ENCODE data around the gene WSB1. TPM values are rescaled to one million over a fixed set of nuclear protein-coding genes. Genes with fewer than 3 reads are reported as not detected.

WSB1 gene
- total and polyA plus RNA-seq, 8 donors, result 15.7 to 531 (median 113) TPM

DNA sequence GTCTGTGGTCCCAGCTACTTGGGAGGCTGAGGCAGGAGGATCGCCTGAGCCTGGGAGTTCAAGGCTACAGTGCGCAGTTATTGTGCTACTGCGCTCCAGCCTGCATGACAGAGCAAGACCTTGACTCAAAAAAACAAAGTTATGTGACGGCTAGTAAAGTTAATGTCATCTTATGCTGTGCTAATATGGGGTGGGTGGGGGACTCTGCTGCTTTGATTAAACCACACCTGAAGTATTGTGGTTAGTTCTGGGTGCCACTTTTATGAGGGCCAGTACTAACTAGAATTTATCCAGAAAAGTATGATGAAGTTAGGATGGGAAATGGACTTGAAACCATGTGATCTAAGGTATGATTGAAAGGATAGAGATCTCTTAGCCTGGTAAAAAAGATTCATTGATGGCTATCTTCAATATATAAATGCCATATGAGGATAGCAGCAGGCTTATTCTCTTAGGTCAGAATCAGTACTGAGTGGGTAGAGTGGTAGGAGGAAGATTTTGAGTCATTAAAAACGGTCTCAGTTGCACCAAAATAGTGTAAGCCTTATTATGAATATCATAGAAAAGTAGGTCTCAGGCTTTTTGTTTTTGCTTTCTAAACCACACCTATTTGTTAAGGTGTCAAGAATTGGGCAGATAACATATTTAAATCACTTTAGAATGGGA, 5.6 kb downstream of the WSB1 start:
- 72 to 75% (median 74%) methylated on average over 5 of the region's 5 CpGs for WGBS, 5 donors
- H3K27ac ChIP-seq, result peak overlapping the region in 1 of 5 donors; percentile 46
- peak overlapping the region in 1 of 4 donors; percentile 8 for H3K4me3 ChIP-seq
- intact Hi-C loops (cut with DNase I; ENCODE audit: low total_unique reads), result loop anchor here (10.0 kb wide), 1 partner anchor 55 kb away; no protein-coding TSS in a partner anchor
- no peak for TF ChIP-seq EP300 (IDR thresholded peaks at IDR 0.05)
- TF ChIP-seq POLR2A (IDR thresholded peaks at IDR 0.05), result no peak
- TF ChIP-seq, protein P1, sequence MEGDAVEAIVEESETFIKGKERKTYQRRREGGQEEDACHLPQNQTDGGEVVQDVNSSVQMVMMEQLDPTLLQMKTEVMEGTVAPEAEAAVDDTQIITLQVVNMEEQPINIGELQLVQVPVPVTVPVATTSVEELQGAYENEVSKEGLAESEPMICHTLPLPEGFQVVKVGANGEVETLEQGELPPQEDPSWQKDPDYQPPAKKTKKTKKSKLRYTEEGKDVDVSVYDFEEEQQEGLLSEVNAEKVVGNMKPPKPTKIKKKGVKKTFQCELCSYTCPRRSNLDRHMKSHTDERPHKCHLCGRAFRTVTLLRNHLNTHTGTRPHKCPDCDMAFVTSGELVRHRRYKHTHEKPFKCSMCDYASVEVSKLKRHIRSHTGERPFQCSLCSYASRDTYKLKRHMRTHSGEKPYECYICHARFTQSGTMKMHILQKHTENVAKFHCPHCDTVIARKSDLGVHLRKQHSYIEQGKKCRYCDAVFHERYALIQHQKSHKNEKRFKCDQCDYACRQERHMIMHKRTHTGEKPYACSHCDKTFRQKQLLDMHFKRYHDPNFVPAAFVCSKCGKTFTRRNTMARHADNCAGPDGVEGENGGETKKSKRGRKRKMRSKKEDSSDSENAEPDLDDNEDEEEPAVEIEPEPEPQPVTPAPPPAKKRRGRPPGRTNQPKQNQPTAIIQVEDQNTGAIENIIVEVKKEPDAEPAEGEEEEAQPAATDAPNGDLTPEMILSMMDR (IDR thresholded peaks at IDR 0.05), result no peak
- TF ChIP-seq POLR2AphosphoS5 (IDR thresholded peaks at IDR 0.05), result no peak
- peaks cover 0 to 21% (median 10%) of the 10 kb centered on the region in 4 donors for H3K36me3 ChIP-seq
- DNase-seq, result no peak
- no peaks in the 10 kb centered on the region for H3K9me3 ChIP-seq
- no peaks in the 10 kb centered on the region for H3K27me3 ChIP-seq
- peaks cover 47 to 86% (median 68%) of the 10 kb centered on the region in 4 donors for H3K4me1 ChIP-seq

DNA sequence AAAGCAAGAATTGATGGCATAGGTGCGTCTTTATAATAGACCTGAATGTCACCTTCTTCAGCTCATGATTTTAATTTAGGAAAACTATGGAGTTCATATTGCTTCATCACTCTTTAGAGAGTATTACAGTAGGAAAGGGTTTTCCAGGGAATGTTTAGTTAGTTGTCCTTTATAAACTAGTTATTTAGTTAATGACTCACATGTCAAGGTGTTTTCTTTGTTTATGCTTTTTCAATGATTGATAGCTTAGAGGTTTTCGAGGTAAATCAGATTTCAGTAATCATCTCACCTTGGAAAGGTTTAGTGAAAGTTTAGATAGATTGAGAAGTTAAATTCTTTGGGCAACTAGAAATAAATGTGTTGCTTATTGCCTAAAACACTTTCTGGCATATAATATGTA, 9.8 kb downstream of the WSB1 start:
- Histone ChIP-seq H3K36me3 (peaks cover 29 to 60% (median 46%) of the 10 kb centered on the region in 4 donors), H3K9me3 (no peaks in the 10 kb centered on the region), H3K27me3 (no peaks in the 10 kb centered on the region), H3K4me1 (peaks cover 27 to 95% (median 60%) of the 10 kb centered on the region in 4 donors), H3K27ac (peak overlapping the region in 1 of 5 donors; percentile 3), H3K4me3 (no peak overlapping the region)
- no peak for TF ChIP-seq EP300 (IDR thresholded peaks at IDR 0.05)
- intact Hi-C loops (cut with DNase I; ENCODE audit: low total_unique reads), result no loop called here
- WGBS, 5 donors, result 50 to 67% (median 61%) methylated on average over 2 of the region's 2 CpGs
- DNase-seq, result no peak

DNA sequence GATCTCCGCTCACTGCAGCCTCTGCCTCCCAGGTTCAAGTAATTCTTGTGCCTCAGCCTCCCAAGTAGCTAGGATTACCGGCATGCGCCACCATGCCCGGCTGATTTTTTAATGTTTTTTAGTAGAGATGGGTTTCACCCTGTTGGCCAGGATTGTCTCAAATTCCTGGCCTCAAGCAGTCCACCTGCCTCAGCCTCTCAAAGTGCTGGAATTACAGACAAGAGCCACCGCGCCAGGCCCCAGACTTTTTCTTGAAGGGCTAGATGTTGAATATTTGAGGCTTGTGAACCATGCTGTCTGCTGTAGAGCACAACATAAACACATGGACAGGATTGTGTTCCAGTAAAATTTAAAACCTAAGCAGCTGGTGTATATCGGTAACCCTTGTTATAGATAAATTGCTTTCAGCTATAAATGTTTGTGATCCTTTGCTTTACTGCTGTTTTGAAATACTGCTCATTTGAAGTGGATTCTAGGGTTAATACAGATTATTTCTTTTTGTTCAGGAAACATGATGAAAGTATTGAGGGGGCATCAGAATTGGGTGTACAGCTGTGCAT, 12.4 kb downstream of the WSB1 start:
- intact Hi-C loops (cut with DNase I; ENCODE audit: low total_unique reads), result no loop called here
- Histone ChIP-seq H3K36me3 (peaks cover 45 to 86% (median 72%) of the 10 kb centered on the region in 4 donors), H3K4me1 (peaks cover 3 to 91% (median 43%) of the 10 kb centered on the region in 4 donors), H3K27me3 (no peaks in the 10 kb centered on the region), H3K9me3 (no peaks in the 10 kb centered on the region), H3K4me3 (no peak overlapping the region), H3K27ac (peak overlapping the region in 1 of 5 donors; percentile 62)
- TF ChIP-seq, protein P1 (IDR thresholded peaks at IDR 0.05), result no peak
- TF ChIP-seq POLR2AphosphoS5 (IDR thresholded peaks at IDR 0.05) (no peak), EP300 (IDR thresholded peaks at IDR 0.05) (no peak), POLR2A (IDR thresholded peaks at IDR 0.05) (no peak)
- no peak for DNase-seq
- WGBS, 5 donors, result 82 to 91% (median 88%) methylated on average over 7 of the region's 7 CpGs

DNA sequence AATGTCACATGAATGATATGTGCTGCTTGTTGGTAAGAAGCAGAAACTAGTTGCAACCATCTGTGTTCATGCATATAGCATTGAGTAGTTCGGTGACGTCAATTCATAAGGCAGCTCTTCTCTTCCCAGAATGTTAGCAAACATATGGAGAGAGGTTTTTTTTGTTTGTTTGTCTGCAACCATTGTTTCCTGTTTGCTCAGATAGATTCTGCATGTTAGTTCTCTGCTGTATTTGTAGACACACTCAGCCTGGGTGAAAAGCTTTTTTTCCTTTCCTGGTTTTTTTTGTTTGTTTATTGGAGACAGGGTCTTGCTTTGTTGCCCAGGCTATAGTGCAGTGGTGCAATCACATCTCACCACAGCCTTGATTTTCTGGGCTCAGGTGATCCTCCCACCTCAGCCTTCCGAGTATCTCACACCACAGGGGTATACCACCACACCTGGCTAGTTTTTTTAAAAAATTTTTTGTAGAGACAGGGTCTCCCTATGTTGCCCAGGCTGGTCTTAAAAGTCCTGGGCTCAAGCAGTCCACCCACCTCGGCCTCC, 16.7 kb downstream of the WSB1 start:
- no peak for DNase-seq
- H3K9me3 ChIP-seq, result no peaks in the 10 kb centered on the region
- TF ChIP-seq, protein P1 (IDR thresholded peaks at IDR 0.05), result no peak
- TF ChIP-seq POLR2A (IDR thresholded peaks at IDR 0.05) (no peak), EP300 (IDR thresholded peaks at IDR 0.05) (no peak), POLR2AphosphoS5 (IDR thresholded peaks at IDR 0.05) (no peak)
- peaks cover 0 to 62% (median 30%) of the 10 kb centered on the region in 4 donors for H3K4me1 ChIP-seq
- WGBS, 5 donors, result 78 to 87% (median 83%) methylated on average over 4 of the region's 4 CpGs
- peaks cover 71 to 100% (median 99%) of the 10 kb centered on the region in 4 donors for H3K36me3 ChIP-seq
- intact Hi-C loops (cut with DNase I; ENCODE audit: low total_unique reads), result no loop called here
- peak overlapping the region in 1 of 5 donors; percentile 24 for H3K27ac ChIP-seq
- no peak overlapping the region for H3K4me3 ChIP-seq
- H3K27me3 ChIP-seq, result no peaks in the 10 kb centered on the region

All from stomach (tissue), 9 donors.